Left forelimb (tissue), 1 donor: Measurements from ENCODE around the gene LENG9.
"Not testable (repeated sequence)": the region's sequence is repeated elsewhere in the genome, so short reads cannot be mapped to it uniquely, and the experiment has no call there.

Experiments used
- DNase-seq: peaks from one replicate; pipeline ENCODE4 v3.0.0-alpha.2; 2018; ENCODE audit warnings: low spot score

The LENG9 gene

DNA sequence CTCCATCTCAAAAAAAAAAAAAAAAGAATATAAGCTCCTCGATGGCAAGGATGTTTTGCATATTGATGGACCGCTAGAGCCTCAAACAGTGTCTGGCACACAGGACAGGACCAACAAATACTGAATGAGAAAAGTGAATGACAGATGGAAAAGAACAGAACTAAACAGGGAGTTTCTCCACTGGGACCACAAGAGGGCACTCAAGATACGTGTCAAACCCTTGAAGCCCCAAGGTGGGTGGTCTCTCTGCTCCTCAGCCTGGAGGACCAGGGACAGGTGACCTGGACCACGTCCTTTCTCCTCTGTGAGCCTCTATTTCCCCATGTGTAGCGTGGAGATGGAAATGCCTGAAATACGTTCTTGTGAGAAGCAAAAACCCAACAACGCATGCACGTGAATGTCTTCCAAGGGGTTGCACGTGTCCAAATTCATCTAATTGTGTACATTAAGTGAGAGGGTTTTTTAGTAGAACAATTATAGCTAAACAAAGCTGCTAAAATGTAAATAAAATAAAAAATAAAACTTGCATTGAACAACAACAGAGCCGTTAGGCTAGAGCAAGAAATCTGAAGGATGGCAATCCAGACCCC is 15.2 kb upstream of the LENG9 start:
- DNase-seq: no peak

- DNase-seq: no peak
Observed at GRCh38 chr19:54477650-54478049, 14.1 kb upstream of the LENG9 start.

- DNase-seq: no peak
Observed at GRCh38 chr19:54475706-54476105, 12.1 kb upstream of the LENG9 start.

GRCh38 chr19:54473892-54474372 is 10.4 kb upstream of the LENG9 start:
- DNase-seq: no peak

- DNase-seq: peak; percentile 96
Observed at GRCh38 chr19:54473071-54473891, 9.7 kb upstream of the LENG9 start, which contains the start of gene CDC42EP5. Gene CDC42EP5, minus strand, starts transcription at chr19:54473296. Its CDS starts 7,749 bp downstream, at chr19:54465547.

DNA sequence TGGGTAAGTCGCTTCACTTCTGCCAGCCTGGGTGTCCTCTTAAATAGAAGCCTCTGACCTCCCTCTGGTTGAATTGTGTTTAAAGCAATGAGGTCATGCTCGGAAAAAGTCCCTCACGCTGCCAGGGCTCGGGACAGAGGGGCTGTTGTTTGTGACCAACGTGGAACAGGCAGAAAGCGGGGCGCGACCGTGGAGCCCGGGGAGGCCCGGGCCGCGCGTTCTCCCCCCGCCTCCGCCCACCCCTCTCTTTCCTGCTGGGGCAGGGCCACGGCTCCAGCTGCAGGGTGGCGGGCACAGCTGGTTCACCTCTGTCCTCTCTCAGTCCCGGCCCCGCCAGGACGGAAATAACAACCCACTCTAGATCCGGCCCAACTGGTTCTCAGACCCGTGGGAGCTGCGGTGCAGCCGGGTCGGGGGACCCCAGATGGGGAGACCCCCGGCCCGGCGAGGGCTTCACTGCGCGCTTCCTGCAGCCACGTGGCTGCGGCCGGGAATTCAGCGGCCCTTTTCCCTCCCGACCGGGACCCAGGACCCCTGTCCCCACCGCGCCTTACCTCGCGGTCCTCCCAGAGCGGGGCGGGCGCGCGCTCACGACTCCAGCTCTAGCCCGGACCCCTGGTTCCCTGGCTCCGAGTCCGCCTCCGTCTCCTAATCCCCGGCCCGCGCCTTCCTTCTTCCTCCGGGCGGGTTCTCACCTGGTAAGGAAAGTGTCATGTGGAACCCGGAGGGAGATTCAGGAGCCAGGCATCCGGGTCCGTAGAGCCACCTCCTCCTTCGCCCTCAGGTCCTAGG is 7.6 kb upstream of the LENG9 start:
- no peak for DNase-seq

DNA sequence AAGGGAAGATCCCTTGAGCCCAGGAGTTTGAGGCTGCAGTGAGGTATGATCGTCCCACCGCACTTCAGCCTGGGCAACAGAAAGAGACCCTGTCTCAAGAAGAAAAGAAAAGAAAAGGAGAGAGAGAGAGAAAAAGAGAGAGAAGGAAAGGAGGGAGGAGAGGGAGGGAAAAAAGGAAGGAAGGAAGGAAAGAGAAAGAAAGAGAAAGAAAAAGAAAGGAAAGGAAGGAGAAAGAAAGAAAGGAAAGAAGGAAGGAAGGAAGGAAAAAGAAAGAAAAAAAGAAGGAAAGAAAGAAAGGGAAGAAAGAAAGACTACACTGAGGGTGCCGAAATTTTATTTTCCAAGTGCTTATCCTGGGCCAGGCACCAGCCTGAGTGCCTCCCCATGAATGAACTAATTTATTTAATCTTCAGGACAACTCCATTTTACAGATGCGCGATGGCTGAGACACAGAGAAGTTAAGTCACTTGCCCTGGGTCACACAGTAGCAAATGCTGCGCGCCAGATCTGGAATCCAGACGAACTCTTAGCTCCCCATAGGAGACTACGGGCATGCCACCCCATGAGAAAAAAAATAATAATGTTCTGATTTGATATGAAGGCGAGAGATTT is 6.8 kb upstream of the LENG9 start:
- no peak for DNase-seq

GRCh38 chr19:54469496-54469934 is 5.9 kb upstream of the LENG9 start:
- no peak for DNase-seq

GRCh38 chr19:54466110-54466480 is 2.5 kb upstream of the LENG9 start:
- not testable (repeated sequence) for DNase-seq

DNA sequence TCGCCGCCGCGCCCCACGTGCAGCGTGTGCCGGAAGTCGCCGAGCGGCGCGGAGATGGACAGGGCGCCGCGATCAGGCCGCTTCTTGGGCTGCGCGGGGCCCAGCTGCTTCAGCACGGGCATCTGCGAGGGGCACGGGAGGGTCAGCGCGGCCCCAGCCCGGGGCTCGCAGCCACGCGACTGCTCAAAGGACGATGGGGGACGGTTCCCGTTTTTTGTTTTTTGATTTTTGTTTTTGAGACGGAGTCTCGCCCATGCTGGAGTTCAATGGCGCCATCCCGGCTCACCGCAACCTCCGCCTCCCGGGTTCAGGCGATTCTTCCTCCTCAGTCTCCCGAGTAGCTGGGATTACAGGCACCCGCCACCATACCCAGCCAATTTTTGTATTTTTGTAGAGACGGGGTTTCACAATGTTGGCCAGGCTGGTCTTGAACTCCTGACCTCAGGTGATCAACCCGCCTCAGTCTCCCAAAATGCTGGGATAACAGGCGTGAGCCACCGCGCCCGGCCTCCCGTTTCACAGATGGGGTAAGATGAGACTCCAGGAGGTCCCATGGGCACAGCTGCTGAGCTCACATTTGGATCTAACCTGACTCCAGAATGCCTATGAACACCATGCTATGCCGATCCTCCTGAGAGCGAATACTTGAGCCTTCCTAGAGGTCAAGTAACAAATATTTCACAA is 2.0 kb upstream of the LENG9 start:
- no peak for DNase-seq

DNA sequence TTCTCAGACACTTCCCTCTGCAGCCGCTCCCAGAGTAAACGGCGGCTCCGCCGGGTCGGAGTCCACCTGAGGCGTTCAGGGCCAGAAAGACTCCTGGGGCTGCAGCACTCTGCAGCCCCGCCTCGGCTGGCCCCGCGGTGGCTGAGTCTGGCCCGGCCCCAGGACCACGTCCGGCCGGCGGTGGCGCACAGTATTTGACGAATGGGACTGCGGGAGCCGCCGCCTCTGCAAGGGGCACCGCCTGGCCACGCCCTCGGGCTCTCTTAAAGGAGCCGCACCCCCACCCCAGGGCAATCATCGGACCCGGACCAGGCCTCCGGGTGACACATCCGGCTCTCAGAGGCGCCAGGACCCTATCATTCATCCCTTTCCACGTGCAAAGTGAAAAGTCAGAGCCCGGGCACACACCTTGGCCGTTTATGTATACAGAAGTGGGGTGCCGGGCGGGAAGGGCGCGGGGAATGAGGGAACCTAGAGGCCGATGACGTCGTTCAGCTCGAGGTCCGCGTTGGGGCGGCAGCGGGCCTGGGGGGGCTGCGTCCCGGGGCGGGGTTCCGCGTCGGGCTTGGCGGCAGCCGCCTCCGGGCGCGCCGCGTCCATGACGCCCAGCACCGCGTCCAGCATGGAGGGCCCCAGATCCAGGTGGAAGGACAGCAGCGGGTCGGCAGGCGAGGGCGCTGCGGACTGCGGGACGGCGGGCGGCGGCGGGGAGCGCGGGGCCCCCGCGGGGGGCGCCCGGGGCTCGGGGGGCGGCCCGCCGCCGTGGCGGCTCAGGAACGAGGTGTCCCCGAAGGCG is 1.2 kb upstream of the LENG9 start:
- peak; percentile 91 for DNase-seq

- peak; percentile 87 for DNase-seq
Observed at GRCh38 chr19:54464044-54464629, 559 bp upstream of the LENG9 start.

GRCh38 chr19:54462655-54463530 is 685 bp downstream of the LENG9 start:
- DNase-seq: peak; percentile 89

DNA sequence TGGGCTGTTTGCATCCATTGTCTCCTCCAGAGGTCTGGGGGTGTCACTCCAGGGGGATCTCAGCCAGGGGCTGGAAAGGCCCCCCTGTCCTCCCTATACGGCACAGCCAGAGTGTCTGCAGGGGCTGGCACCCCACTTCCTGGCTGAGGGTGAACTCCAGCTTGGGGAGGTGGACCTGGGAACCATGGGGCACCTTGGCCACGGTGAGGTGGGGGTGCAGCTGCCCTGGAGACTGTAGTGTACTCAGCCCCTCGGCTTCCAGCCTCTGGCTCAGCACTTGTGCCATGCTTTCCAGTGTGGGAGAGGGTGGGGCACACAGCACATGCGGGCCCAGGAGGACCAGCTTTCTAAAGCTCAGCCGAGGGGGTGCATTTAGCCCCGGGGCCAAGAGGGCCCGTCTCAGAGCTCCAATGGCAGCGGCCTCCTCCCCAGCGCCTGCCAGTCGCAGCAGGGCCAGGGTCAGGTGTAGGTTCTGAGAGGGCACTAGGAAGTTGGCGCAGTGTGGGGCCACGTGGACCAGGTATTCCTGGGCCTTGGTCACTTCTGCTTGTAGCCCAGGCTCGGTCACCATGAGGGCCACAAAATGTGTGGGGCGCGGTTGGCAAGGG is 1.4 kb downstream of the LENG9 start:
- DNase-seq: no peak

DNA sequence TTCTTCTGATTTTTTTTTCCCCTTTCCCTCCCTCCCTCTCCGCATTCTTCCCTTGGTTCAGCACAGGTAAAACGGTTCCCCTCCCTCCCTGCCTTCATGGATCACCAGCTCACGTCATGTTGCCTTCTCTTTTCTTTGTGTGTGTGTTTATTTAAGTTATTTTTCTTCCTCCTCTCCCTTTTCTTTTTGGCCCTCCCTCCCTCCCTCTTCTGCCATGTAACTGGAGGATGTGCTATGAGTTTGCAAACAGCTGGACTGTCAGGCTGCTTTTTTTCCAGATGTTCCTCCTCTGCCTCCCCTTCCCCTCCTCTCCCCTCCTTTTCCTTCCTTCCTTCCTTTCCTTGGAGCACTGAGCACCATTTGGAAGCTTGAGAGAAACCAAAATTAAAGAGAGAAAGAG is 2.0 kb downstream of the LENG9 start:
- DNase-seq: no peak

- DNase-seq: no peak
Observed at GRCh38 chr19:54461210-54461609, 2.4 kb downstream of the LENG9 start.

- DNase-seq: no peak
Observed at GRCh38 chr19:54460230-54461005, 3.2 kb downstream of the LENG9 start.
